Activated T-helper 9 cell treated with anti-CD3 and anti-CD28 coated beads, Interleukin-2, amount 50 U/mL, for 16 hours (primary cell): Measurements from ENCODE around the gene CYP26A1.

ENCODE experiments used
- DNase-seq: peaks from one replicate; pipeline ENCODE4 v3.0.0-alpha.2; 2020; ENCODE audit warnings: low read depth

The CYP26A1 gene

GRCh38 chr10:93064874-93065660 is 8.6 kb upstream of the CYP26A1 start:
- DNase-seq: no peak

GRCh38 chr10:93065675-93066543 is 7.8 kb upstream of the CYP26A1 start:
- no peak for DNase-seq

GRCh38 chr10:93066544-93066913 is 7.2 kb upstream of the CYP26A1 start:
- no peak for DNase-seq

- DNase-seq: no peak
Observed at GRCh38 chr10:93067443-93068365, 6.0 kb upstream of the CYP26A1 start.

GRCh38 chr10:93068411-93069244 is 5.1 kb upstream of the CYP26A1 start:
- DNase-seq: no peak

- no peak for DNase-seq
Observed at GRCh38 chr10:93069245-93069561, 4.5 kb upstream of the CYP26A1 start.

GRCh38 chr10:93070378-93071176 is 3.1 kb upstream of the CYP26A1 start:
- no peak for DNase-seq

GRCh38 chr10:93071177-93071472 is 2.6 kb upstream of the CYP26A1 start:
- DNase-seq: no peak

- no peak for DNase-seq
Observed at GRCh38 chr10:93071674-93072224, 1.9 kb upstream of the CYP26A1 start.

GRCh38 chr10:93072225-93072712 is 1.4 kb upstream of the CYP26A1 start:
- no peak for DNase-seq

- no peak for DNase-seq
Observed at GRCh38 chr10:93072713-93073538, 767 bp upstream of the CYP26A1 start.

GRCh38 chr10:93074147-93074596 is 479 bp downstream of the CYP26A1 start:
- no peak for DNase-seq

- DNase-seq: no peak
Observed at GRCh38 chr10:93074597-93075368, 1.1 kb downstream of the CYP26A1 start.

- DNase-seq: no peak
Observed at GRCh38 chr10:93075369-93076221, 1.9 kb downstream of the CYP26A1 start.

- no peak for DNase-seq
Observed at GRCh38 chr10:93076871-93077270, 3.2 kb downstream of the CYP26A1 start.

GRCh38 chr10:93077860-93078337 is 4.2 kb downstream of the CYP26A1 start:
- no peak for DNase-seq

- DNase-seq: no peak
Observed at GRCh38 chr10:93079663-93080349, 6.1 kb downstream of the CYP26A1 start.
